Trophoblast cell (in vitro differentiated cells and primary cell): ENCODE measurements around the gene RBM39.

Experiments
- DNase-seq, 2 donors: peaks; one replicate each; pipeline ENCODE4 v3.0.0-alpha.2; 2016
- H2AFZ ChIP-seq: 2 replicates; pipeline ENCODE4 v1.6.1; 2013; ENCODE audit warnings: low read length, moderate library complexity, mild to moderate bottlenecking; ENCODE audit not compliant: insufficient read depth, poor library complexity
- H2AK5ac ChIP-seq: 2 replicates; pipeline ENCODE4 v1.6.1; 2013; ENCODE audit warnings: mild to moderate bottlenecking, low read length
- H2BK120ac ChIP-seq: 2 replicates; pipeline ENCODE4 v1.6.1; 2013; ENCODE audit warnings: low read length, mild to moderate bottlenecking, moderate library complexity; ENCODE audit not compliant: insufficient read depth, poor library complexity
- H2BK12ac ChIP-seq: 2 replicates; pipeline ENCODE4 v1.6.1; 2013; ENCODE audit warnings: mild to moderate bottlenecking, low read length, moderate library complexity
- H2BK5ac ChIP-seq: 2 replicates; pipeline ENCODE4 v1.6.1; 2013; ENCODE audit warnings: low read length, low read depth, moderate library complexity, mild to moderate bottlenecking; ENCODE audit not compliant: poor library complexity
- H3K14ac ChIP-seq: 2 replicates; pipeline ENCODE4 v1.6.1; 2013; ENCODE audit warnings: mild to moderate bottlenecking, low read length
- H3K18ac ChIP-seq: 2 replicates; pipeline ENCODE4 v1.6.1; 2013; ENCODE audit warnings: mild to moderate bottlenecking, low read length
- H3K23ac ChIP-seq: 2 replicates; pipeline ENCODE4 v1.6.1; 2013; ENCODE audit warnings: low read length
- H3K27ac ChIP-seq: 2 replicates; pipeline ENCODE4 v1.5.1; 2013; ENCODE audit warnings: low read depth, mild to moderate bottlenecking, inconsistent platforms, low read length, moderate library complexity
- H3K27me3 ChIP-seq: 2 replicates; pipeline ENCODE4 v1.6.1; 2013; ENCODE audit warnings: inconsistent platforms, mild to moderate bottlenecking, low read length, moderate library complexity; ENCODE audit not compliant: insufficient read depth
- H3K36me3 ChIP-seq, 2 experiments: 1 replicate in 1 of 2; 2 replicates in 1 of 2; pipeline ENCODE4 v1.6.1; 2013; ENCODE audit warnings: low read length in 2 of 2, mild to moderate bottlenecking in 2 of 2, moderate library complexity in 1 of 2; ENCODE audit not compliant: insufficient read depth in 2 of 2, control insufficient read depth in 1 of 2
- H3K4ac ChIP-seq: 2 replicates; pipeline ENCODE4 v1.6.1; 2013; ENCODE audit warnings: low read depth, mild to moderate bottlenecking, low read length, moderate library complexity
- H3K4me1 ChIP-seq, 2 experiments: 1 replicate in 1 of 2; 2 replicates in 1 of 2; pipeline ENCODE4 v1.6.1; 2013; ENCODE audit warnings: low read length in 2 of 2, mild to moderate bottlenecking in 2 of 2, moderate library complexity in 1 of 2; ENCODE audit not compliant: insufficient read depth in 2 of 2, control insufficient read depth in 1 of 2
- H3K4me2 ChIP-seq: 2 replicates; pipeline ENCODE4 v1.6.1; 2013; ENCODE audit warnings: inconsistent platforms, mild to moderate bottlenecking, low read length, moderate library complexity
- H3K4me3 ChIP-seq: 2 replicates; pipeline ENCODE4 v1.5.1; 2013; ENCODE audit warnings: mild to moderate bottlenecking, low read depth, low read length, inconsistent platforms
- H3K79me1 ChIP-seq: one replicate; pipeline ENCODE4 v1.6.1; 2013; ENCODE audit warnings: low read length
- H3K79me2 ChIP-seq: 2 replicates; pipeline ENCODE4 v1.6.1; 2013; ENCODE audit warnings: low read length, mild to moderate bottlenecking; ENCODE audit not compliant: control insufficient read depth, insufficient read depth, poor library complexity
- H3K9ac ChIP-seq: 2 replicates; pipeline ENCODE4 v1.6.1; 2013; ENCODE audit warnings: mild to moderate bottlenecking, low read length
- H3K9me3 ChIP-seq: 2 replicates; pipeline ENCODE4 v1.6.1; 2013; ENCODE audit warnings: low read depth, mild to moderate bottlenecking, control low read depth, inconsistent platforms, low read length; ENCODE audit not compliant: insufficient read depth
- H4K12ac ChIP-seq: 2 replicates; pipeline ENCODE4 v1.6.1; 2013; ENCODE audit warnings: low read depth, mild to moderate bottlenecking, low read length, moderate library complexity
- H4K8ac ChIP-seq: 2 replicates; pipeline ENCODE4 v1.6.1; 2013; ENCODE audit warnings: low read depth, mild to moderate bottlenecking, low read length, moderate library complexity
- H4K91ac ChIP-seq: one replicate; pipeline ENCODE4 v1.6.1; 2013; ENCODE audit warnings: low read depth, mild to moderate bottlenecking, low read length, moderate library complexity
- WGBS: extraction: QIAGEN DNeasy Blood & Tissue Kit; methylation state at CpG from one replicate; pipeline ENCODE4 v1.1.7; 2013; ENCODE audit warnings: missing lambda C conversion rate; ENCODE audit not compliant: insufficient read length, insufficient coverage; ENCODE audit errors: extremely low coverage; 5-methylcytosine and 5-hydroxymethylcytosine counted together

The RBM39 gene

GRCh38 chr20:35739294-35740163 lies 2.5 kb downstream of the RBM39 start:
- no peak overlapping the region for H4K91ac ChIP-seq
- no peak overlapping the region for H3K9ac ChIP-seq
- H3K36me3 ChIP-seq: peaks cover 19 to 34% of the 10 kb centered on the region in 2 experiments
- H2BK12ac ChIP-seq: no peak overlapping the region
- no peaks in the 10 kb centered on the region for H3K9me3 ChIP-seq
- no peak overlapping the region for H3K4me2 ChIP-seq
- no peak overlapping the region for H2BK120ac ChIP-seq
- no peak overlapping the region for H3K4me3 ChIP-seq
- DNase-seq: peak in 1 of 2 donors; percentile 67
- no peak overlapping the region for H3K23ac ChIP-seq
- H3K27me3 ChIP-seq: no peaks in the 10 kb centered on the region
- H3K4me1 ChIP-seq: no peaks in the 10 kb centered on the region
- H2AK5ac ChIP-seq: no peak overlapping the region
- no peak overlapping the region for H3K14ac ChIP-seq
- no peak overlapping the region for H2AFZ ChIP-seq
- no peak overlapping the region for H2BK5ac ChIP-seq
- no peak overlapping the region for H4K12ac ChIP-seq
- peaks cover 26% of the 10 kb centered on the region for H3K79me2 ChIP-seq
- no peak overlapping the region for H3K27ac ChIP-seq
- H3K4ac ChIP-seq: peak overlapping the region; percentile 66
- peaks cover 13% of the 10 kb centered on the region for H3K79me1 ChIP-seq
- H4K8ac ChIP-seq: no peak overlapping the region
- no peak overlapping the region for H3K18ac ChIP-seq
- no CpG with 5 or more reads among the region's 7 CpGs for WGBS

DNA sequence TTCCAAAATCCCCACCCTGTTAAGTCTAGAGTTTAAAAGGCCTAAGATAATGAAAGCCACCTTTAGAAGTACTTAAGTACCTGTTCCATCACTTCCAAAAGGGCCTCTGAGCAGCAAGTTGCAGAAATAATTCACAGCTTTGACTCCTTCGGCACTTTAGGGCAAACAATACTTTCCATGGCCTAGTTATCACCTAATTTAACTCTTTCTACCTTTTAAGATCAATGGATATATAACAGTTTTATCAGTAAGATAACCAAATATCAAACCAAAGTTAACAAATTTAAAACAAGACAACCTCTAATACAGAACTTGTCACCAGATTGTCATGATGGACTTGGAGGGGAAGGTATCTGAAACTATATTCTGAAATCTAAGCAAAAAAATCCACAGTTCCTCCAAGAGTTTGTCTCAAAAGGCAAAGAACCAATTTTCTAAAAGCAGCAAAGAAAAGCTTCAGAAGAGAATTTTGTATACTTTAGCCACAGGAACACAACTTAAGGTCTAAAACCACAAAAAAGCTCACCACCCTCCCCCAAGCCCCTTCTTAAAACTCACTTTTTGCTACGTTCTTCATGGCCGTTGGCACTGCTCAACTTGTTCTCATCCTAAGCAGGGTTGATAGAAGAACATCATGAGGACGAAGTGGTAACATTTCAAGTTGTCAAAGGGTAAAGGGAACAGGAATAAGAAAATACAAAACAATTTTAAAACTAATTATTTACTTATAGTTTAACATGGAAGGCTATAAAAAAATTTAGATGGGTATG lies 3.5 kb downstream of the RBM39 start:
- no peak overlapping the region for H4K8ac ChIP-seq
- no peak overlapping the region for H3K18ac ChIP-seq
- H2AFZ ChIP-seq: no peak overlapping the region
- H3K23ac ChIP-seq: no peak overlapping the region
- no peaks in the 10 kb centered on the region for H3K9me3 ChIP-seq
- no CpG with 5 or more reads among the region's 4 CpGs for WGBS
- H3K27me3 ChIP-seq: no peaks in the 10 kb centered on the region
- H2AK5ac ChIP-seq: no peak overlapping the region
- H3K4me1 ChIP-seq: no peaks in the 10 kb centered on the region
- no peak overlapping the region for H3K4me2 ChIP-seq
- DNase-seq: no peak
- no peak overlapping the region for H3K4me3 ChIP-seq
- peaks cover 26% of the 10 kb centered on the region for H3K79me2 ChIP-seq
- H3K4ac ChIP-seq: peak overlapping the region; percentile 99
- H4K91ac ChIP-seq: no peak overlapping the region
- no peak overlapping the region for H2BK120ac ChIP-seq
- no peak overlapping the region for H2BK12ac ChIP-seq
- no peak overlapping the region for H3K27ac ChIP-seq
- peaks cover 19 to 36% of the 10 kb centered on the region in 2 experiments for H3K36me3 ChIP-seq
- H4K12ac ChIP-seq: no peak overlapping the region
- no peak overlapping the region for H3K14ac ChIP-seq
- H2BK5ac ChIP-seq: no peak overlapping the region
- H3K79me1 ChIP-seq: peaks cover 13% of the 10 kb centered on the region
- H3K9ac ChIP-seq: no peak overlapping the region

DNA sequence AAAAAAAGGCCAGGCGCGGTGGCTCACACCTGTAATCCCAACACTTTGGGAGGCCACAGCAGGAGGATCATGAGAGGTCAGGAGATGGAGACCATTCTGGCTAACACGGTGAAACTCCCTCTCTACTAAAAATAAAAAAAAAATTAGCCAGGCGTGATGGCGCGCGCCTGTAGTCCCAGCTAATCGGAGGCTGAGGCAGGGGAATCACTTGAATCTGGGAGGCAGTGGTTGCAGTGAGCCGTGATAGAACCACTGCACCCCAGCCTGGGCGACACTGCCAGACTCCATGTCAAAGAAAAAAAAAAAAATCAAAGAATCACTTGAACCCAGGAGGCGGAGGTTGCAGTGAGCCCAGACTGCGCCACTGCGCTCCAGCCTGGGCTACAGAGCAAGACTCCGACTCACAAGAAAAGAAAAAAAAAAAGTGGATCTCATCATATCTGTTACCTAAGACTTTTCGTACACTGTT lies 4.2 kb downstream of the RBM39 start:
- no peak overlapping the region for H3K27ac ChIP-seq
- DNase-seq: no peak
- H2AFZ ChIP-seq: no peak overlapping the region
- no peak overlapping the region for H3K18ac ChIP-seq
- no peaks in the 10 kb centered on the region for H3K4me1 ChIP-seq
- no CpG with 5 or more reads among the region's 15 CpGs for WGBS
- no peaks in the 10 kb centered on the region for H3K27me3 ChIP-seq
- H4K91ac ChIP-seq: no peak overlapping the region
- peaks cover 24 to 42% of the 10 kb centered on the region in 2 experiments for H3K36me3 ChIP-seq
- no peak overlapping the region for H3K4me2 ChIP-seq
- H3K4ac ChIP-seq: peak overlapping the region; percentile 94
- H2AK5ac ChIP-seq: no peak overlapping the region
- no peak overlapping the region for H4K12ac ChIP-seq
- peaks cover 13% of the 10 kb centered on the region for H3K79me1 ChIP-seq
- no peak overlapping the region for H3K4me3 ChIP-seq
- H3K14ac ChIP-seq: no peak overlapping the region
- H3K79me2 ChIP-seq: peaks cover 29% of the 10 kb centered on the region
- H3K9me3 ChIP-seq: no peaks in the 10 kb centered on the region
- no peak overlapping the region for H3K9ac ChIP-seq
- H2BK12ac ChIP-seq: no peak overlapping the region
- H4K8ac ChIP-seq: no peak overlapping the region
- no peak overlapping the region for H2BK120ac ChIP-seq
- H2BK5ac ChIP-seq: no peak overlapping the region
- no peak overlapping the region for H3K23ac ChIP-seq

GRCh38 chr20:35735826-35736470 lies 6.1 kb downstream of the RBM39 start:
- no CpG with 5 or more reads among the region's 7 CpGs for WGBS
- Histone ChIP-seq H3K27me3 (no peaks in the 10 kb centered on the region), H3K27ac (no peak overlapping the region), H4K8ac (no peak overlapping the region), H3K4me3 (no peak overlapping the region), H2AFZ (no peak overlapping the region), H3K23ac (no peak overlapping the region), H3K18ac (no peak overlapping the region), H3K4me1 (no peaks in the 10 kb centered on the region), H3K9ac (no peak overlapping the region), H4K91ac (no peak overlapping the region), H3K79me2 (peaks cover 20% of the 10 kb centered on the region), H2BK12ac (no peak overlapping the region), H3K14ac (no peak overlapping the region), H3K4me2 (no peak overlapping the region), H3K79me1 (no peaks in the 10 kb centered on the region), H3K4ac (peak overlapping the region; percentile 86), H3K9me3 (no peaks in the 10 kb centered on the region), H2BK120ac (no peak overlapping the region), H2BK5ac (no peak overlapping the region), H4K12ac (no peak overlapping the region), H2AK5ac (no peak overlapping the region), H3K36me3 (peaks cover 31 to 50% of the 10 kb centered on the region in 2 experiments)
- DNase-seq: peak in 1 of 2 donors; percentile 11
